ENCODE results near the gene DRGX. TPM values are rescaled to one million over a fixed set of nuclear protein-coding genes. Genes with fewer than 3 reads are reported as not detected.

DRGX gene
- total RNA-seq, 1 donor from 2014 or later = not detected

- H3K27me3 ChIP-seq (ENCODE audit: control insufficient read depth, insufficient read depth, low read length) = no peaks in the 10 kb centered on the region
- no peak for TF ChIP-seq CTCF (IDR thresholded peaks at IDR 0.05; ENCODE audit: insufficient read depth, low read length, severe bottlenecking)
- no peak for FAIRE-seq
Observed at GRCh38 chr10:49330127-49330665, 65.7 kb downstream of the DRGX start.

GRCh38 chr10:49329146-49329505 is 66.8 kb downstream of the DRGX start:
- Histone ChIP-seq H3K27me3 (ENCODE audit: control insufficient read depth, insufficient read depth, low read length) (no peaks in the 10 kb centered on the region), H3K4me3 (ENCODE audit: low read depth, low read length) (no peak overlapping the region), H3K36me3 (ENCODE audit: control insufficient read depth, insufficient read depth, low read length) (no peaks in the 10 kb centered on the region)
- no peak for DNase-seq (ENCODE audit: low read depth)
- TF ChIP-seq CTCF (IDR thresholded peaks at IDR 0.05; ENCODE audit: insufficient read depth, low read length, severe bottlenecking) = no peak
- FAIRE-seq = no peak

More at GRCh38 chr10:49330127-49330665, 65.7 kb downstream of the DRGX start:
- Histone ChIP-seq H3K4me3 (ENCODE audit: low read depth, low read length) (no peak overlapping the region), H3K36me3 (ENCODE audit: control insufficient read depth, insufficient read depth, low read length) (no peaks in the 10 kb centered on the region)
- DNase-seq (ENCODE audit: low read depth) = no peak

- FAIRE-seq = no peak
- no peak for TF ChIP-seq CTCF (IDR thresholded peaks at IDR 0.05; ENCODE audit: insufficient read depth, low read length, severe bottlenecking)
- Histone ChIP-seq H3K36me3 (ENCODE audit: control insufficient read depth, insufficient read depth, low read length) (no peaks in the 10 kb centered on the region), H3K27me3 (ENCODE audit: control insufficient read depth, insufficient read depth, low read length) (no peaks in the 10 kb centered on the region), H3K4me3 (ENCODE audit: low read depth, low read length) (no peak overlapping the region)
- DNase-seq (ENCODE audit: low read depth) = no peak
Observed at GRCh38 chr10:49328401-49329145, 67.3 kb downstream of the DRGX start.

GRCh38 chr10:49327036-49327813 is 68.7 kb downstream of the DRGX start:
- DNase-seq (ENCODE audit: low read depth) (no peak), FAIRE-seq (peak; percentile 13)
- Histone ChIP-seq H3K27me3 (ENCODE audit: control insufficient read depth, insufficient read depth, low read length) (no peaks in the 10 kb centered on the region), H3K4me3 (ENCODE audit: low read depth, low read length) (no peak overlapping the region), H3K36me3 (ENCODE audit: control insufficient read depth, insufficient read depth, low read length) (no peaks in the 10 kb centered on the region)
- TF ChIP-seq CTCF (IDR thresholded peaks at IDR 0.05; ENCODE audit: insufficient read depth, low read length, severe bottlenecking) = no peak

- no peak for TF ChIP-seq CTCF (IDR thresholded peaks at IDR 0.05; ENCODE audit: insufficient read depth, low read length, severe bottlenecking)
- no peak for DNase-seq (ENCODE audit: low read depth)
- no peaks in the 10 kb centered on the region for H3K36me3 ChIP-seq (ENCODE audit: control insufficient read depth, insufficient read depth, low read length)
- no peak for FAIRE-seq
- H3K27me3 ChIP-seq (ENCODE audit: control insufficient read depth, insufficient read depth, low read length) = no peaks in the 10 kb centered on the region
- H3K4me3 ChIP-seq (ENCODE audit: low read depth, low read length) = no peak overlapping the region
Observed at GRCh38 chr10:49325916-49326783, 69.7 kb downstream of the DRGX start.

Measured in bronchial epithelial cell (primary cell).